ENCODE measurements around the gene CREBBP.

DNA sequence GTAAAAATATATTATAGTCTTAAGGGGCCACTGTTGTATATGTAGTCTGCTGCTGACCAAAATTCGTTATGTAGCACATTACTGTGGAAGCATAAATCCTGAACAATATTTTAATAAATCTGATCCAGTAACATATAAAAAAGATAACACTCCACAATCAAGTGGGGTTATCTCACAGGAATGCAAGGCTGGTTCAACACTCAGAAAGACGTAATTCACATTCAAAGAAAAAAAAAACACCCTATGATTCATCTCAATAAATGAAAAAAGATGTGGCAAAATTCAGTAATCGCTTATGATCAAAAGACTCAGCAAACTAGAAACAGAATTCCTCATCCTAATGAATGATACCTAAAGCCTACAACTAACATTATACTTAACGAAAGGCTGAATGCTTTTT is 47.8 kb downstream of the CREBBP start:
- TF ChIP-seq EZH2 (IDR thresholded peaks at IDR 0.05; ENCODE audit: insufficient read depth, low read length), result no peak
- TF ChIP-seq, protein P1, sequence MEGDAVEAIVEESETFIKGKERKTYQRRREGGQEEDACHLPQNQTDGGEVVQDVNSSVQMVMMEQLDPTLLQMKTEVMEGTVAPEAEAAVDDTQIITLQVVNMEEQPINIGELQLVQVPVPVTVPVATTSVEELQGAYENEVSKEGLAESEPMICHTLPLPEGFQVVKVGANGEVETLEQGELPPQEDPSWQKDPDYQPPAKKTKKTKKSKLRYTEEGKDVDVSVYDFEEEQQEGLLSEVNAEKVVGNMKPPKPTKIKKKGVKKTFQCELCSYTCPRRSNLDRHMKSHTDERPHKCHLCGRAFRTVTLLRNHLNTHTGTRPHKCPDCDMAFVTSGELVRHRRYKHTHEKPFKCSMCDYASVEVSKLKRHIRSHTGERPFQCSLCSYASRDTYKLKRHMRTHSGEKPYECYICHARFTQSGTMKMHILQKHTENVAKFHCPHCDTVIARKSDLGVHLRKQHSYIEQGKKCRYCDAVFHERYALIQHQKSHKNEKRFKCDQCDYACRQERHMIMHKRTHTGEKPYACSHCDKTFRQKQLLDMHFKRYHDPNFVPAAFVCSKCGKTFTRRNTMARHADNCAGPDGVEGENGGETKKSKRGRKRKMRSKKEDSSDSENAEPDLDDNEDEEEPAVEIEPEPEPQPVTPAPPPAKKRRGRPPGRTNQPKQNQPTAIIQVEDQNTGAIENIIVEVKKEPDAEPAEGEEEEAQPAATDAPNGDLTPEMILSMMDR (IDR thresholded peaks at IDR 0.05; ENCODE audit: insufficient read depth, low read depth, low read length), result no peak

All from astrocyte (in vitro differentiated cells and primary cell).